ENCODE results near the gene FRMD4A.
"Not testable (repeated sequence)": the region's sequence is repeated elsewhere in the genome, so short reads cannot be mapped to it uniquely, and the experiment has no call there.

FRMD4A gene

DNA sequence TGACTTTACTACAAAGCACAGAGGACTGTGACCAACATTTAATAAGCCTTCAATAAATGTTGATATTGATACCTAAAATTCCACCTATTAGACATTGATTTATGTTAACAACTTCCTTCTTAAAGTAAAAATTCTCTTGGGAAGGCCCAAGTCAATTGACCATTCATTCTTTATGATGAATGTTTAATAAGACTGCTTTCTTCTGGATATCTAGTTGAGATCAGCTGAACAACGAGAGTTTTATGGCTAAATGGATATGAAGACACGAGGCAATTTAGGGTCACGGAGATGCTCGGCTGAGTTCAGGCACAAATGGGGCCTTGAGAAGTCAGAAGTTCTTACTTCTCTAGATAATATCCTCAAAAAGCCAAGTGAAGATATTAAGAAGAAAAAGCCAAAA is 258.8 kb downstream of the FRMD4A start:
- Mint-ChIP-seq H3K4me1 (no peaks in the 10 kb centered on the region), H3K9me3 (peaks cover 2% of the 10 kb centered on the region), H3K4me3 (no peak overlapping the region), H3K36me3 (no peaks in the 10 kb centered on the region), H3K27me3 (peaks cover 19% of the 10 kb centered on the region), H3K27ac (no peak overlapping the region)
- no peak for ATAC-seq (ENCODE audit: low read depth)
- DNase-seq (ENCODE audit: low spot score in 2 of 2): no peak

DNA sequence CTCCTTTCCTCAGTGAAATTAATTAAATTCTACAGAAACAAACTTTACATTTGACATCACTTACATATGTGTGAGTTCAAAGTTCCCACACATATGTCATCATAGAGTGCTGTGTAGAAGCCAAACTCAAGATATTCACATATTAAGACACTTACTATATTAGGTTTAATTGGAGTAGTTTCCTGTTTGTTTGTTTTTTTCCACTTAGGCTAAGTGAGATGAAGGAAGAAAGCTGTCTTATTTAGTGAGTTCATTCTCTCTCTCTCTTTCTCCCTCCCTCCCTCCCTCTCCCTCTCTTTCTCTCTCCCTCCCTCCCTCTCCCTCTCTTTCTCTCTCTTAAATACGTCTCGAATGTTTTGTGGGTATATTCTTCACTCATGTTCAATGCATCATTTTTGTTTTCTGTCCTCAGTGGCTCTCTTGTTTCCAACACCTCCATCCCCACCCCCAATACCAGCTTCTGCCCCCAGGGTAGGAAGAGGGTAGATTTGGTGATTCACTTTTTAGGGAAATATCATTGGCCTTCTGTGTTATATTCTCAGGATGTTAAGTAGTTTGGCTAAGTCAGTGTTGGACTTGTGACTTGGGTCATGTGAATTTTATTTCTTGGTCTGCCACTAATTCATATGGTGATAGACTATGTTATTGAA is 262.0 kb downstream of the FRMD4A start:
- Mint-ChIP-seq H3K4me3 (no peak overlapping the region), H3K27ac (no peak overlapping the region)
- no peak for ATAC-seq (ENCODE audit: low read depth)

GRCh38 chr10:14067638-14068037 is 263.1 kb downstream of the FRMD4A start:
- H3K4me3 Mint-ChIP-seq; H3K4me1 Mint-ChIP-seq; H3K9me3 Mint-ChIP-seq; H3K27ac Mint-ChIP-seq; DNase-seq (ENCODE audit: low spot score in 2 of 2); H3K36me3 Mint-ChIP-seq; ATAC-seq (ENCODE audit: low read depth): not testable (repeated sequence)
- peaks cover 16% of the 10 kb centered on the region for H3K27me3 Mint-ChIP-seq

More for the DNA sequence above, 262.0 kb downstream of the FRMD4A start:
- peaks cover 6% of the 10 kb centered on the region for H3K9me3 Mint-ChIP-seq
- no peaks in the 10 kb centered on the region for H3K4me1 Mint-ChIP-seq
- DNase-seq (ENCODE audit: low spot score in 2 of 2): no peak
- peaks cover 16% of the 10 kb centered on the region for H3K27me3 Mint-ChIP-seq
- no peaks in the 10 kb centered on the region for H3K36me3 Mint-ChIP-seq

- H3K4me3 Mint-ChIP-seq: no peak overlapping the region
- no peak overlapping the region for H3K27ac Mint-ChIP-seq
- H3K36me3 Mint-ChIP-seq: no peaks in the 10 kb centered on the region
- ATAC-seq (ENCODE audit: low read depth): no peak
- H3K4me1 Mint-ChIP-seq: no peaks in the 10 kb centered on the region
- peaks cover 6% of the 10 kb centered on the region for H3K9me3 Mint-ChIP-seq
- DNase-seq (ENCODE audit: low spot score in 2 of 2): no peak
- H3K27me3 Mint-ChIP-seq: peaks cover 11% of the 10 kb centered on the region
Measured at GRCh38 chr10:14066106-14066505, 264.6 kb downstream of the FRMD4A start.

- no peaks in the 10 kb centered on the region for H3K4me1 Mint-ChIP-seq
- no peak for ATAC-seq (ENCODE audit: low read depth)
- H3K27ac Mint-ChIP-seq: no peak overlapping the region
- no peaks in the 10 kb centered on the region for H3K36me3 Mint-ChIP-seq
- H3K27me3 Mint-ChIP-seq: peaks cover 4% of the 10 kb centered on the region
- H3K4me3 Mint-ChIP-seq: no peak overlapping the region
- no peak for DNase-seq (ENCODE audit: low spot score in 2 of 2)
- H3K9me3 Mint-ChIP-seq: peaks cover 6% of the 10 kb centered on the region
Measured at GRCh38 chr10:14063531-14064285, 267.0 kb downstream of the FRMD4A start.

DNA sequence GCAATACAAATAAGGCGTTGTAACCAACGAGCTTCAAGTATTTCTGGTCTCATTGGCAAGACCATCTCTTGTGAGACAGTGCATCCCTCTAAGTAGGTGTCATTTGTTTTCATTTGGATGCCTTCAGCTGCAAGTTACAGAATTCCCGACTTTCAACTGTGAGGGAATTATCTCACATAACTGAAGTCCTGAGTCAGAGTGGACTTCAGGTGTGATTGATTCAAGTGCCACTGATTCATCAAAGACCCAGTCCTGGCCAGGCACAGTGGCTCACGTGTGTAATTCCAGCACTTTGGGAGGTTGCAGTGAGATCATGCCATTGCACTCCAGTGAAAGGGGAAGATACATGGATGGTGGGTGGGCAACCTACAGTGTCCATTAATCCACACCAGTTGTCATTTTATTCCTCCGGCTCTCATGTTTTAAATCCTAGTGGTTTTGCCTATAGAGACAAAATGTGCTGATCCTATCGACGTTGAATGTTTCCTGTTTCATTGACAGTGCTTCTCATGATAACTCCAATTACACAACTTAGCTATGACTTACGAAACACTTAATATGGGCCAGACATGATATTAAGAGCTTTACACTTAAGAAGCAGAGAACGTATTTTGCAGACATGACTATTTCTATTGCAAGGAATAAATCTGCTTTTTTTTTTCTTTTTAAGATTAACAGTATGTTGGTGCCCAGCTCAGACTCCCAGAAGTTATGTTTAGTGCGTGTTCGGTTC is 268.0 kb downstream of the FRMD4A start:
- H3K4me1 Mint-ChIP-seq: no peaks in the 10 kb centered on the region
- no peaks in the 10 kb centered on the region for H3K36me3 Mint-ChIP-seq
- no peak overlapping the region for H3K27ac Mint-ChIP-seq
- DNase-seq (ENCODE audit: low spot score in 2 of 2) (no peak), ATAC-seq (ENCODE audit: low read depth) (no peak)
- peaks cover 4% of the 10 kb centered on the region for H3K27me3 Mint-ChIP-seq
- H3K9me3 Mint-ChIP-seq: peaks cover 6% of the 10 kb centered on the region
- H3K4me3 Mint-ChIP-seq: no peak overlapping the region

- ATAC-seq (ENCODE audit: low read depth) (no peak), DNase-seq (ENCODE audit: low spot score in 2 of 2) (no peak)
- Mint-ChIP-seq H3K36me3 (no peaks in the 10 kb centered on the region), H3K27me3 (peaks cover 9% of the 10 kb centered on the region), H3K4me1 (no peaks in the 10 kb centered on the region), H3K4me3 (no peak overlapping the region), H3K27ac (no peak overlapping the region), H3K9me3 (no peaks in the 10 kb centered on the region)
Measured at GRCh38 chr10:14060320-14061070, 270.2 kb downstream of the FRMD4A start.

DNA sequence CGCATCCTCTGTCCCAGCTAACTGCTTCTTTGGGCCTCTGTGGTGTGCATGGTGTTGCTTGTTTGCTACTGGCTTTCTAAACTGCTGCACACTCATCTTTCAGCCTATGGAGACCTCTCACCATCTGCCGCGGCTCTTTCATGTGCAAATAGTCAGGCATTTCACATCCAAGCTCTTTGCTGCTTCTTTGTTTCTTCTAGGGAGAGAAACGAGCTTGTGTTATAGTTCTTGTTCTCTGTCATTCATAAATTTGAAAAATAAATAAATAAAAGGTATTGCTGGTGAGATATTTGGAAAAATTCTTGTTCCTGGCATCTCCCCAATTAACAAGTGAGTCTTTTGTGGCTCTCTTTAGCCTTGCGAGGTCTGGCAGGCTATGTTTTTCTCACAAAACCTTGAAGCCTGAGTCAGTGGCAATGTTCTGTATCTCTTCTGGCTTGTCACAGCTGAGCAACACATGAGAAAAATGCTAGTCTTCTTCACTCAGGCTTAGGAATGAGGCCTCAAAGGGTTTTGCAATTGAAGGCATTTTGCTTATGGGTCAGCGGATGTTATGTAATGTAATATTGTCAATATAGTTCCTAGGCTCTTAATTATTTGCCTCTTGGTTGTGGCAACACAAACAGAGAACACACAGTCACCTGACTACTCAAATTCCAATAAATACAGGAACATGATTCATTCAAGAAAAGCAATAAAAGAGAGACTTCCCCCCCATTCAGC is 274.0 kb downstream of the FRMD4A start:
- Mint-ChIP-seq H3K27me3 (peaks cover 10% of the 10 kb centered on the region), H3K9me3 (peaks cover 13% of the 10 kb centered on the region), H3K27ac (no peak overlapping the region), H3K4me1 (no peaks in the 10 kb centered on the region), H3K4me3 (no peak overlapping the region), H3K36me3 (peaks cover 3% of the 10 kb centered on the region)
- DNase-seq (ENCODE audit: low spot score in 2 of 2) (no peak), ATAC-seq (ENCODE audit: low read depth) (no peak)

DNA sequence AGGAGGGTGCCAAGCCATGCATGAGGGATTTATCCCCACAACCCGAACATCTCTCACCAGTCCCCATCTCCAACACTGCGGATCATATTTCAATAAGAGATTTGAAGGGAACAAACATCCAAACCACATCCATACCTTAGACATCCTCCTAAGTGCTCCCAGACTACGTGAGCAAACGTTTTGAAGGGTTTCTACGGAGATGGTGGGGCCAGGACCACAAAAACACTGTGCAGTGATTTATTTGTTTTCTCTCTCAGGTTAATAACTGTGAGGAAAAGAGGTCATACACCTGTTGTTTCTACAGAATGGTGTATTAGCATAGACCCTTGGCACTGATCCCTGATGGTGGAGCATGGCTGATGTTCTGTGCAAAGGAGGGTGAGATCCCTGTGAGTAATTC is 277.8 kb downstream of the FRMD4A start:
- H3K36me3 Mint-ChIP-seq: peaks cover 4% of the 10 kb centered on the region
- no peak overlapping the region for H3K4me3 Mint-ChIP-seq
- H3K27ac Mint-ChIP-seq: no peak overlapping the region
- peaks cover 14% of the 10 kb centered on the region for H3K9me3 Mint-ChIP-seq
- H3K27me3 Mint-ChIP-seq: peaks cover 9% of the 10 kb centered on the region
- ATAC-seq (ENCODE audit: low read depth) (no peak), DNase-seq (ENCODE audit: low spot score in 2 of 2) (no peak)
- H3K4me1 Mint-ChIP-seq: no peaks in the 10 kb centered on the region

DNA sequence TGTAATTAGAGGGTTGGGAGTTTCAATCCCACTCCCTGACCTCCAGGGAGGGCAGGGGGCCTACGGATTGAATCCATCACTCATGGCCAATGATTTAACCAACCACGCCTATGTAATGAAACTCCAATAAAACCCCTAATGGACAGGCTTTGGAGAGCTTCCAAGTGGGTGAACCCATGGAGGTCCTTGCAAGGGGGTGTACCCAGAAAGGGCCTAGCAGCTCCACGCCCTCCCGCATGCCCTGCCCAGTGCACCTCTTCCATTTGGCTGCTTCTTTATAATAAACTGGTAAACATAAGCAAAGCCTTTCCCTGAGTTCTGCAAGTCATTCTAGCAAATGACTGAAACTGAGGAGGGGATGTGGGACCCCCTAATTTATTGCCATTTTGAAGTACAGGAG is 280.1 kb downstream of the FRMD4A start:
- Mint-ChIP-seq H3K27ac (no peak overlapping the region), H3K36me3 (peaks cover 4% of the 10 kb centered on the region), H3K9me3 (peaks cover 14% of the 10 kb centered on the region), H3K4me1 (no peaks in the 10 kb centered on the region), H3K4me3 (no peak overlapping the region), H3K27me3 (peaks cover 4% of the 10 kb centered on the region)
- DNase-seq (ENCODE audit: low spot score in 2 of 2) (no peak), ATAC-seq (ENCODE audit: low read depth) (no peak)

- no peak for DNase-seq (ENCODE audit: low spot score in 2 of 2)
- ATAC-seq (ENCODE audit: low read depth): no peak
Measured at GRCh38 chr10:14048930-14049613, 281.7 kb downstream of the FRMD4A start.

GRCh38 chr10:14047431-14047830 is 283.3 kb downstream of the FRMD4A start:
- ATAC-seq (ENCODE audit: low read depth): no peak
- H3K27ac Mint-ChIP-seq: no peak overlapping the region
- DNase-seq (ENCODE audit: low spot score in 2 of 2): no peak
- no peaks in the 10 kb centered on the region for H3K4me1 Mint-ChIP-seq
- H3K27me3 Mint-ChIP-seq: peaks cover 2% of the 10 kb centered on the region
- H3K9me3 Mint-ChIP-seq: peaks cover 4% of the 10 kb centered on the region
- no peak overlapping the region for H3K4me3 Mint-ChIP-seq
- peaks cover 2% of the 10 kb centered on the region for H3K36me3 Mint-ChIP-seq

More at GRCh38 chr10:14048930-14049613, 281.7 kb downstream of the FRMD4A start:
- peaks cover 2% of the 10 kb centered on the region for H3K36me3 Mint-ChIP-seq
- H3K4me1 Mint-ChIP-seq: no peaks in the 10 kb centered on the region
- H3K27ac Mint-ChIP-seq: no peak overlapping the region
- peaks cover 8% of the 10 kb centered on the region for H3K9me3 Mint-ChIP-seq
- peaks cover 2% of the 10 kb centered on the region for H3K27me3 Mint-ChIP-seq
- H3K4me3 Mint-ChIP-seq: no peak overlapping the region

GRCh38 chr10:14042051-14042450 is 288.7 kb downstream of the FRMD4A start:
- ATAC-seq (ENCODE audit: low read depth); H3K9me3 Mint-ChIP-seq; H3K4me3 Mint-ChIP-seq; H3K27ac Mint-ChIP-seq; DNase-seq (ENCODE audit: low spot score in 2 of 2); H3K36me3 Mint-ChIP-seq; H3K4me1 Mint-ChIP-seq; H3K27me3 Mint-ChIP-seq: not testable (repeated sequence)

All from memory B cell (primary cell).